NCI-H146 treated with DMSO at 0.1 percent for 48 hours (cell line): ENCODE results near the gene MALL.
A peak's percentile ranks its signal among the peaks of the same experiment; 100 is the strongest.
"Not testable (repeated sequence)": the region's sequence is repeated elsewhere in the genome, so short reads cannot be mapped to it uniquely, and the experiment has no call there.

Experiments used
- DNase-seq: peaks from one replicate; lab custom pipeline; 2025; ENCODE audit not compliant: unreplicated experiment; lab: John Stamatoyannopoulos, UW

Gene MALL

GRCh38 chr2:110115291-110116032, at the start of gene MALL:
MALL (minus strand) TSS chr2:110115822; CDS start chr2:110115792, 30 bp downstream.
- peak; percentile 8 for DNase-seq

GRCh38 chr2:110157153-110157793, 41.7 kb upstream of the MALL start:
- DNase-seq, result peak; percentile 12

GRCh38 chr2:110154828-110155227, 39.2 kb upstream of the MALL start:
- not testable (repeated sequence) for DNase-seq

- DNase-seq, result not testable (repeated sequence)
Measured at GRCh38 chr2:110154188-110154587, 38.6 kb upstream of the MALL start.

- no peak for DNase-seq
Measured at GRCh38 chr2:110153416-110153815, 37.8 kb upstream of the MALL start.

GRCh38 chr2:110152943-110153342, 37.3 kb upstream of the MALL start:
- no peak for DNase-seq

GRCh38 chr2:110149330-110150220, 34.0 kb upstream of the MALL start:
- no peak for DNase-seq

- DNase-seq, result no peak
Measured at GRCh38 chr2:110146945-110147332, 31.3 kb upstream of the MALL start.

- DNase-seq, result no peak
Measured at GRCh38 chr2:110146183-110146944, 30.7 kb upstream of the MALL start.

GRCh38 chr2:110143982-110144381, 28.4 kb upstream of the MALL start:
- no peak for DNase-seq

GRCh38 chr2:110140401-110140800, 24.8 kb upstream of the MALL start:
- no peak for DNase-seq

GRCh38 chr2:110134025-110134424, 18.4 kb upstream of the MALL start:
- DNase-seq, result no peak

- no peak for DNase-seq
Measured at GRCh38 chr2:110131166-110131565, 15.5 kb upstream of the MALL start.

- DNase-seq, result no peak
Measured at GRCh38 chr2:110130757-110131156, 15.1 kb upstream of the MALL start.

GRCh38 chr2:110126906-110127305, 11.3 kb upstream of the MALL start:
- DNase-seq, result no peak

- no peak for DNase-seq
Measured at GRCh38 chr2:110126086-110126773, 10.6 kb upstream of the MALL start.

GRCh38 chr2:110124939-110125691, 9.5 kb upstream of the MALL start:
- no peak for DNase-seq

GRCh38 chr2:110124038-110124825, 8.6 kb upstream of the MALL start:
- DNase-seq, result no peak

GRCh38 chr2:110121592-110121991, 6.0 kb upstream of the MALL start:
- no peak for DNase-seq
